Gastrocnemius medialis (tissue), 4 donors: ENCODE data around the gene USP5.

ENCODE experiments used
- POLR2A ChIP-seq, 2 donors: fragments of 450-650 bp; IDR thresholded peaks; one replicate each; pipeline ENCODE4 v1.6.1; 2017; ENCODE audit warnings: antibody characterized with exemption in 2 of 2, mild to moderate bottlenecking in 2 of 2, moderate library complexity in 2 of 2
- TF ChIP-seq, protein P1 (sequence below), 5 experiments: fragments of 450-650 bp in 3 of 5; fragments of 200-600 bp in 2 of 5; sonication (generic) in 2 of 5; IDR thresholded peaks in 4 of 5; conservative IDR thresholded peaks in 1 of 5; 1 replicate in 4 of 5; 2 replicates in 1 of 5; pipeline ENCODE4 v1.5.1; 2016 to 2019; ENCODE audit warnings: antibody characterized with exemption in 5 of 5, mild to moderate bottlenecking in 3 of 5, moderate library complexity in 3 of 5

DNA sequence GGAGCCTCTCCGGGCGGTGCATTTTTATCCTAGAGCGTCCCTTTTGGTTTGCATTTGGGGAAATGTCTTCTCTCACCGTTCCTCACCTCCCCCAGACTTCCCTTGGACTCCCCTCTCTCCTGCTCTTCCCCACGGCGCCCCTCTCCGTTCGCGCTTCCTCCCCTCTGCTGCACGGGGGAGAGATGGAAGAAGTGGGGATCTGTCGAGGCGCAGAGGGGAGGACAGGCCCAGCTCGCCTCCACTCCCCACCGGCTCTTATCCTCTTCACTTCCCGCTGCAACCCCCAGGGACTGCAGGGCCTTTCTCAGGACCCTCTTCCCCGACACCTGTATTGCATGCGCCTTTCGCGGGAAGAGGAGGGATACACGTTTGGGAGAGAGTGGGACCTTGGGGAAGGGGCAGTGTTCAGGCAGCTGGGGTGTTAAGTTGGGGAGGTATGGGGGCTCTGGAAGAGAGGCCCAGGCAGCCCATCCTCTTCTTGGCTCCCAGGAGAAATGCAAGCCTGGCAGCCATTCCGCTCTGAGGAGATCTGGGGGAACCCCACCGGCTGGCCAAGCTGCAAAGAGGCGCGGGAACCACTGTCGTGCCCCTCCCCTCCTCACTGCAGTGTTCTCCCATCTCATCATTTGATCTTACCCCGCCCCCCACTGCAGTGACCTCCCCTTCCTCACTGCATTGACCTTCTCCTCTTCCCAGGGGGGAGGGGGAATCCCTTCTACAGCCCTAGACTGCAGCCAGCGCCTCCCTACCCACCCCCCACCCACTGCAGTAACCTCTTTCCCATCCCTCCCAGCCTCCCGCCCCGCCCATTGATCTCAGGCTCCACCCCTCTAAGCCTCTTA lies 63.2 kb downstream of the USP5 start:
- TF ChIP-seq, protein P1, sequence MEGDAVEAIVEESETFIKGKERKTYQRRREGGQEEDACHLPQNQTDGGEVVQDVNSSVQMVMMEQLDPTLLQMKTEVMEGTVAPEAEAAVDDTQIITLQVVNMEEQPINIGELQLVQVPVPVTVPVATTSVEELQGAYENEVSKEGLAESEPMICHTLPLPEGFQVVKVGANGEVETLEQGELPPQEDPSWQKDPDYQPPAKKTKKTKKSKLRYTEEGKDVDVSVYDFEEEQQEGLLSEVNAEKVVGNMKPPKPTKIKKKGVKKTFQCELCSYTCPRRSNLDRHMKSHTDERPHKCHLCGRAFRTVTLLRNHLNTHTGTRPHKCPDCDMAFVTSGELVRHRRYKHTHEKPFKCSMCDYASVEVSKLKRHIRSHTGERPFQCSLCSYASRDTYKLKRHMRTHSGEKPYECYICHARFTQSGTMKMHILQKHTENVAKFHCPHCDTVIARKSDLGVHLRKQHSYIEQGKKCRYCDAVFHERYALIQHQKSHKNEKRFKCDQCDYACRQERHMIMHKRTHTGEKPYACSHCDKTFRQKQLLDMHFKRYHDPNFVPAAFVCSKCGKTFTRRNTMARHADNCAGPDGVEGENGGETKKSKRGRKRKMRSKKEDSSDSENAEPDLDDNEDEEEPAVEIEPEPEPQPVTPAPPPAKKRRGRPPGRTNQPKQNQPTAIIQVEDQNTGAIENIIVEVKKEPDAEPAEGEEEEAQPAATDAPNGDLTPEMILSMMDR (IDR thresholded peaks at IDR 0.05 in 4 of 5, conservative IDR thresholded peaks at IDR 0.05 in 1 of 5) = no peak
- no peak for TF ChIP-seq POLR2A (IDR thresholded peaks at IDR 0.05)
